HG02763 (cell line): ENCODE results near the gene IFT81.
A peak's percentile ranks its signal among the peaks of the same experiment; 100 is the strongest.
"Not testable (repeated sequence)": the region's sequence is repeated elsewhere in the genome, so short reads cannot be mapped to it uniquely, and the experiment has no call there.

ENCODE experiments used
- ATAC-seq: cut with Tn5 transposase; IDR thresholded peaks from one replicate; pipeline ENCODE4 v1.9.1; 2021; ENCODE audit warnings: mild to moderate bottlenecking, moderate library complexity; ENCODE audit not compliant: unreplicated experiment

The IFT81 gene

GRCh38 chr12:110124269-110124995, at the start of gene IFT81:
IFT81 (plus strand) TSS chr12:110124357; CDS start chr12:110127381, 3,024 bp downstream.
- peak; percentile 90 for ATAC-seq

GRCh38 chr12:110075880-110076279, 48.3 kb upstream of the IFT81 start:
- no peak for ATAC-seq

GRCh38 chr12:110077800-110078199, 46.4 kb upstream of the IFT81 start:
- ATAC-seq, result no peak

GRCh38 chr12:110079477-110080400, 44.4 kb upstream of the IFT81 start:
- ATAC-seq, result peak; percentile 78

GRCh38 chr12:110080410-110080809, 43.7 kb upstream of the IFT81 start:
- no peak for ATAC-seq

- no peak for ATAC-seq
Measured at GRCh38 chr12:110084314-110085015, 39.7 kb upstream of the IFT81 start.

- not testable (repeated sequence) for ATAC-seq
Measured at GRCh38 chr12:110088216-110088615, 35.9 kb upstream of the IFT81 start.

- no peak for ATAC-seq
Measured at GRCh38 chr12:110088936-110089335, 35.2 kb upstream of the IFT81 start.

- no peak for ATAC-seq
Measured at GRCh38 chr12:110090266-110091135, 33.7 kb upstream of the IFT81 start.

GRCh38 chr12:110091136-110091711, 32.9 kb upstream of the IFT81 start:
- no peak for ATAC-seq

- no peak for ATAC-seq
Measured at GRCh38 chr12:110093631-110094311, 30.4 kb upstream of the IFT81 start.

- ATAC-seq, result peak; percentile 83
Measured at GRCh38 chr12:110100315-110100970, 23.7 kb upstream of the IFT81 start.

GRCh38 chr12:110102255-110102654, 21.9 kb upstream of the IFT81 start:
- ATAC-seq, result no peak

- no peak for ATAC-seq
Measured at GRCh38 chr12:110104188-110105094, 19.7 kb upstream of the IFT81 start.

- ATAC-seq, result no peak
Measured at GRCh38 chr12:110105159-110105558, 19.0 kb upstream of the IFT81 start.

GRCh38 chr12:110105986-110106385, 18.2 kb upstream of the IFT81 start:
- no peak for ATAC-seq

- no peak for ATAC-seq
Measured at GRCh38 chr12:110107369-110108281, 16.5 kb upstream of the IFT81 start.
